GM19324 (cell line): ENCODE measurements around the gene TAC3.

ENCODE experiments used
- ATAC-seq: cut with Tn5 transposase; IDR thresholded peaks from one replicate; pipeline ENCODE4 v1.9.1; 2021; ENCODE audit warnings: mild to moderate bottlenecking, moderate library complexity; ENCODE audit not compliant: unreplicated experiment, low FRiP score

TAC3 gene

GRCh38 chr12:57006809-57007475 is 9.4 kb downstream of the TAC3 start:
- ATAC-seq = no peak

- peak; percentile 84 for ATAC-seq
These were observed 10.1 kb downstream of the TAC3 start, which contains the start of gene ZBTB39 for GRCh38 chr12:57005980-57006808. Gene ZBTB39, minus strand, starts transcription at chr12:57006546. Its CDS starts 1,629 bp downstream, at chr12:57004917.

DNA sequence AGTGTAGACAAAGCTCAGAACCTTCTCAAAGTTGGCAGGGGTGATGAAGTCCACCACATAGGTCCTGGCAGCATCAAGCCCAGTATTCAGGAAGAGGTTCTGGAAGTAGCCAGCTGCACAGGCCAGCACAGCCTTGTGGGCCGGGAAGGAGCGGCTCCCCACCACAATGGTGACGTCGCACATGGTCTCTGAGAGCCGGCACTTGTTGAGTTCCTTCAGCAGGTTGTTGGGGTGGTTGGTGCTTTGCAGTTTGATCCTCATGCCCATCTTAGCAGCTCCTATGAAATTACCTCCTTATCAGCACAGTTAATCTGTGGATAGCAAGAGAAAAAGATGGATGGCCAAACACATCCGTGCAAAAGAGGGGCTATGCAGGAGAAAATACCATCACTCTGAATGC is 11.7 kb downstream of the TAC3 start:
- ATAC-seq = no peak

- ATAC-seq = no peak
These were observed 12.9 kb downstream of the TAC3 start for GRCh38 chr12:57003395-57003794.

GRCh38 chr12:57001448-57001906 is 14.9 kb downstream of the TAC3 start:
- no peak for ATAC-seq

DNA sequence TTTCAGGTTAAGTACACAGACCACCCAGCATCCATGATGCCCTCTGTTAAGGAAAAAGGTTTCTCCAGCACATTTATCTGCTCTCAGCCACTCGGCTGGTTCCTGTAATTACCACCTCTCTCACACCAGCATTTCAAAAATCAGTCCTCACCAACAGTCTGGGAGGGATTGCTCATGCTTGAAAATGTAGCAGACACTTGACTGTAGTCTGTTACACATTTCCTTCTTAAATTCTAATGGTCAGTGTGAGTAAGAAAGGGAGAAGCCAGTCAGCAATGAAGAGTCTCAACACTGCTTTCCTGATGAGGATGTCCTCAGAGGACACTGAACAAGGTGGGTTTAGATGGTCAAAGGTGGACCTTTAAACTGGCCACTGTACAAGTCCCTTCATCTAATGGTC is 15.9 kb downstream of the TAC3 start:
- ATAC-seq = no peak

DNA sequence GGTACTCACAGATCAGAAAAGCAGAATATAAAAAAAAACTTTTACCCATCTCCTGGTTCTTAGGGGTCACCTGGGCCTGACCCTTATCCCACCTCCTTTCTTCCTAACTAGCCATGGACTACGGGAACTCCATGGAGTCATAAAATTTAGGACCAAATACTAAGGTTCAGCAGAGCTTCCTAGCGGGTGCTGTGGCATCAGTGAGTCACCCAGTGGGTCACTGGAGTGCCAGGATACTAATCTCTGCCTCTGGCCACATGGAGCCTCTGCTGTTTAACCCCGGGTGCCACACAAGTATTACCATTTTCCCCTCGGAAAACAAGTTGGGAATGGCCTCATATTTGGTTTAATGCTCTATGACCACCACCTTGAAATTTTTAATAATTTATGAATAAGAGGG is 16.9 kb downstream of the TAC3 start:
- no peak for ATAC-seq

DNA sequence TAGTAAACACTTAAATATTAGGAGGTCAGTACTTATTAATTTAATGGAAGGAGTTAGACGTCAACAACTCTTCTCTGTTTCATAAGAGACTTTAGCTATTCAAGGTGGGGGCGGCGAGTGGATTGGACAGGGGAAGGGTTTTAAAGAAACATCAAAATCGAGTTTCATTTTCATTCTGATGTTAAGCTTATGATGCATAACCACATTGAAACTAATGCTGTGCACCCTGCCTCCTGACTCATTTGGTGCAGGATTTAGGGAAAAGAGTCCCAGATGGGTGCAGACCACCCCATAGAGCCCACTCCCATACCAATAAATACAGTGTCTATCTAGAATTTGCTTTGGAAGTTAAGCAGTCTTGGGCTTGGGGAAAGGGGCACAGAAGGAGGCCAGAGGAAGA is 17.3 kb downstream of the TAC3 start:
- ATAC-seq = no peak

DNA sequence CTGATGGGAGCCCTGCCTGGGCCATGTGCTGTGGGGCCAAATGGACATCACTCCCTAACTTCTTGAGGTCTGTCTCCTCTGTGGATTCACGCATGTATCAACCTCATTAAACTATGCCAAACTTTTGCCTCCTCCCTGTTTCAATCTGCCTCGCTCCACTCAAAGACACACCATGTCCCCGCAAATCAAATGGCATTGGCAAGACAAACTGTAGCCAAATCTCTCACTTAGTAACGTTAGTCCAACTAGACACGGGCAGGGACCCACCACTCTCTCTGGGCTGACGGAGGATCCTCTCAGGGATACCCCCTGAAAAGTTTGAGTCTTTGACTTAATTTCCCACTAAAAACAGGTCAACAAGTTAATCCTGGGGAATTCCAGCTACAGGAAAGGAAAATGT is 18.0 kb downstream of the TAC3 start:
- ATAC-seq = no peak

GRCh38 chr12:56996793-56997545 is 19.4 kb downstream of the TAC3 start:
- ATAC-seq = no peak

GRCh38 chr12:56995930-56996496 is 20.3 kb downstream of the TAC3 start:
- no peak for ATAC-seq

- ATAC-seq = no peak
These were observed 21.0 kb downstream of the TAC3 start for GRCh38 chr12:56995201-56995929.

DNA sequence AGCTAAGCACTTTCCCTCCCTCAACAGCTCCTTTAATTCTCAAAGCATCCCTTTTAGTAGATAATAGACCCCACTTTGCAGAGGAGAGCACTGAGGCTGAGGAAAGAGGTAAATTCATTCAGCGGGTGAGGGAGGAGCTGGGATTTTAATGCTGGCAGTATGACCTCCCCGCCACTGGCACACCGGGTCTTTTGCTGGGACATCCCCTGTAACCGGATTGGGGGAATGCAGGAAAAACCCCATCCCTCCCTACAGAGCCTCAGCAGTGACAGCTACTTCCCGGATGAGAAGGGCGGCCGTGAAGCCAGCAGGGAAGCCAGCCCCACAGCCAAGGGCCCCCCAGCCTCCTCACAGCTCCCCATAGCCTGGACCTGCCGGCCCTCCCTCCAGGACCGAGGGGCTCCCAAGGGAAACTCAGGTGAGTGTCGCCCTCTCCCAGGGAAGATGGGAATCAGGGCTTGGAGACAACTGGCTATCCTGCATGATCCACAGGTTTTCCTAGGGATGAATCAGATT is 22.0 kb downstream of the TAC3 start:
- ATAC-seq = no peak

GRCh38 chr12:56993346-56993745 is 23.0 kb downstream of the TAC3 start:
- ATAC-seq = no peak

GRCh38 chr12:56991319-56992246 is 24.7 kb downstream of the TAC3 start:
- no peak for ATAC-seq

GRCh38 chr12:56990648-56991318 is 25.5 kb downstream of the TAC3 start:
- no peak for ATAC-seq

DNA sequence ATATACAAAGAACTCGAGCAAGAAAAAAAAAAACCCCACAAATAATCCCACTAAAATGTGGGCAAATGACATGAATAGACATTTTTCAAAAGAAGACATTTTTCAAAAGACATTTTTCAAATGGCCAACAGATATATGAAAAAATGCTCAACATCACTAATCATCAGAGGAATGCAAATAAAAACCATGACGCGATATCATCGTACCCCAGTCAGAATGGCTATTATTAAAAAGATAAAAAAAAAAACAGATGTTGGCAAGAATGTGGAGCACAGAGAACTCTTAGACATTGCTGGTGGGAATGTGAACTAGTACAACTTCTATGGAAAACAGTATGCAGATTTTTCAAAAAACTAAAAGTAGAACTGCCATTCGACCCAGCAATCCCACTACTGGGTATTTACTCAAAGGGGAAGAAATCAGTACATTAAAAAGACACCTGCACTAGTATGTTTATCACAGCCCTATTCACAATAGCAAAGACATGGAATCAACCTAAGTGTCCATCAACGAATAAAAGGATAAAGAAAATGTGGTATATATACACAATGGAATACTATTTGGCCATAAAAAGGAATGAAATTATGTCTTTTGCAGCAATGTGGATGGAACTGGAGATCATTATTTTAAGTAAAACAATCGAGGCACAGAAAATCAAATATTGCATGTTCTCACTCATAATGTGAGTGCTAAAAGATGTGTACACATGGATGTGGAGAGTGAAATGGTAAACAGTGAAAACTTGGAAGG is 26.3 kb downstream of the TAC3 start:
- no peak for ATAC-seq
